SK-N-SH (cell line): ENCODE results near the gene BORA.

ENCODE experiments used
- EP300 ChIP-seq, 2 experiments: IDR thresholded peaks; 2 replicates each; pipeline versions ENCODE4 v1.4.0 to v1.6.1; 2012; ENCODE audit warnings: borderline replicate concordance in 1 of 2, low read depth in 1 of 2, low read length in 1 of 2
- EZH2phosphoT487 ChIP-seq: fragments of 200-600 bp; sonication (generic); IDR thresholded peaks from 2 replicates; pipeline ENCODE4 v1.6.1; 2017; ENCODE audit warnings: low read depth, mixed run types, mild to moderate bottlenecking, antibody characterized with exemption, moderate library complexity, borderline replicate concordance
- RFX5 ChIP-seq: IDR thresholded peaks from 2 replicates; pipeline ENCODE4 v1.6.1; 2012; ENCODE audit warnings: mild to moderate bottlenecking, improper control_type of control experiment, low read length
- TF ChIP-seq, protein P1 (sequence below): fragments of 200-600 bp; sonication (generic); IDR thresholded peaks from 2 replicates; pipeline ENCODE4 v1.6.1; 2017; ENCODE audit warnings: antibody characterized with exemption, mild to moderate bottlenecking, moderate library complexity

DNA sequence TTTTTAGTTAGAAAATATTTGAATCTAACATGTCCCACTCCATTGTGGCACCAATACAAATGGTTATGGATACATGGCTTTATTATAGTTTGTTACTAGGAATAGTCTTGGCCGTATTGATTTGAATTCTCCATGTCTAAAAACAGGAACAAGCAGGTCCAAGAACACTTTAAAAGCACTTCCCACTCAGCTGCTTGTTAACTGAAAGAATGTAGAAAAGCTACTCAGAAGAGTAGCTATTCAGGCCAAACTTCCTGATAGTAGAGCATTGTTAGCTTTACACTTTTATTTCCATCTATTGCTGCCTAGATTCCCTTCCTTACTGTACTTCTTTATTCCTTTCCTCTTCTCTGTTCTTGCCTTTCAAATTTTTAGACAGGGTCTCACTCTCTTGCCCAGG lies 61.1 kb downstream of the BORA start:
- TF ChIP-seq, protein P1, sequence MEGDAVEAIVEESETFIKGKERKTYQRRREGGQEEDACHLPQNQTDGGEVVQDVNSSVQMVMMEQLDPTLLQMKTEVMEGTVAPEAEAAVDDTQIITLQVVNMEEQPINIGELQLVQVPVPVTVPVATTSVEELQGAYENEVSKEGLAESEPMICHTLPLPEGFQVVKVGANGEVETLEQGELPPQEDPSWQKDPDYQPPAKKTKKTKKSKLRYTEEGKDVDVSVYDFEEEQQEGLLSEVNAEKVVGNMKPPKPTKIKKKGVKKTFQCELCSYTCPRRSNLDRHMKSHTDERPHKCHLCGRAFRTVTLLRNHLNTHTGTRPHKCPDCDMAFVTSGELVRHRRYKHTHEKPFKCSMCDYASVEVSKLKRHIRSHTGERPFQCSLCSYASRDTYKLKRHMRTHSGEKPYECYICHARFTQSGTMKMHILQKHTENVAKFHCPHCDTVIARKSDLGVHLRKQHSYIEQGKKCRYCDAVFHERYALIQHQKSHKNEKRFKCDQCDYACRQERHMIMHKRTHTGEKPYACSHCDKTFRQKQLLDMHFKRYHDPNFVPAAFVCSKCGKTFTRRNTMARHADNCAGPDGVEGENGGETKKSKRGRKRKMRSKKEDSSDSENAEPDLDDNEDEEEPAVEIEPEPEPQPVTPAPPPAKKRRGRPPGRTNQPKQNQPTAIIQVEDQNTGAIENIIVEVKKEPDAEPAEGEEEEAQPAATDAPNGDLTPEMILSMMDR: no peak
- TF ChIP-seq EZH2phosphoT487: no peak
- TF ChIP-seq RFX5: no peak
- no peak for TF ChIP-seq EP300 (IDR thresholded peaks at IDR 0.05; ENCODE audit: borderline replicate concordance in 1 of 2, low read depth in 1 of 2, low read length in 1 of 2)
